Panc1 (cell line): ENCODE data around the gene SUPT3H.

ENCODE experiments used
- POLR2AphosphoS5 ChIP-seq: IDR thresholded peaks from 2 replicates; pipeline ENCODE4 v1.6.1; 2012; ENCODE audit warnings: mild to moderate bottlenecking, low read depth, low read length, moderate library complexity
- TCF7L2 ChIP-seq: IDR thresholded peaks from 2 replicates; pipeline ENCODE4 v1.6.1; 2011; ENCODE audit warnings: mild to moderate bottlenecking, low read depth, low read length, inconsistent platforms
- TF ChIP-seq, protein P1 (sequence below): fragments of 450-650 bp; IDR thresholded peaks from 2 replicates; pipeline ENCODE4 v1.5.1; 2017; ENCODE audit warnings: mild to moderate bottlenecking
- TF ChIP-seq, protein P2 (sequence below), 2 experiments: IDR thresholded peaks; 2 replicates each; pipeline ENCODE4 v1.6.1; 2011 to 2012; ENCODE audit warnings: low read depth in 2 of 2, control low read depth in 1 of 2, low read length in 1 of 2, mild to moderate bottlenecking in 1 of 2, moderate library complexity in 1 of 2; ENCODE audit not compliant: insufficient read depth in 1 of 2

GRCh38 chr6:44868910-44869309, 508.8 kb downstream of the SUPT3H start:
- TF ChIP-seq, protein P1, sequence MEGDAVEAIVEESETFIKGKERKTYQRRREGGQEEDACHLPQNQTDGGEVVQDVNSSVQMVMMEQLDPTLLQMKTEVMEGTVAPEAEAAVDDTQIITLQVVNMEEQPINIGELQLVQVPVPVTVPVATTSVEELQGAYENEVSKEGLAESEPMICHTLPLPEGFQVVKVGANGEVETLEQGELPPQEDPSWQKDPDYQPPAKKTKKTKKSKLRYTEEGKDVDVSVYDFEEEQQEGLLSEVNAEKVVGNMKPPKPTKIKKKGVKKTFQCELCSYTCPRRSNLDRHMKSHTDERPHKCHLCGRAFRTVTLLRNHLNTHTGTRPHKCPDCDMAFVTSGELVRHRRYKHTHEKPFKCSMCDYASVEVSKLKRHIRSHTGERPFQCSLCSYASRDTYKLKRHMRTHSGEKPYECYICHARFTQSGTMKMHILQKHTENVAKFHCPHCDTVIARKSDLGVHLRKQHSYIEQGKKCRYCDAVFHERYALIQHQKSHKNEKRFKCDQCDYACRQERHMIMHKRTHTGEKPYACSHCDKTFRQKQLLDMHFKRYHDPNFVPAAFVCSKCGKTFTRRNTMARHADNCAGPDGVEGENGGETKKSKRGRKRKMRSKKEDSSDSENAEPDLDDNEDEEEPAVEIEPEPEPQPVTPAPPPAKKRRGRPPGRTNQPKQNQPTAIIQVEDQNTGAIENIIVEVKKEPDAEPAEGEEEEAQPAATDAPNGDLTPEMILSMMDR, result no peak
- TF ChIP-seq, protein P2, sequence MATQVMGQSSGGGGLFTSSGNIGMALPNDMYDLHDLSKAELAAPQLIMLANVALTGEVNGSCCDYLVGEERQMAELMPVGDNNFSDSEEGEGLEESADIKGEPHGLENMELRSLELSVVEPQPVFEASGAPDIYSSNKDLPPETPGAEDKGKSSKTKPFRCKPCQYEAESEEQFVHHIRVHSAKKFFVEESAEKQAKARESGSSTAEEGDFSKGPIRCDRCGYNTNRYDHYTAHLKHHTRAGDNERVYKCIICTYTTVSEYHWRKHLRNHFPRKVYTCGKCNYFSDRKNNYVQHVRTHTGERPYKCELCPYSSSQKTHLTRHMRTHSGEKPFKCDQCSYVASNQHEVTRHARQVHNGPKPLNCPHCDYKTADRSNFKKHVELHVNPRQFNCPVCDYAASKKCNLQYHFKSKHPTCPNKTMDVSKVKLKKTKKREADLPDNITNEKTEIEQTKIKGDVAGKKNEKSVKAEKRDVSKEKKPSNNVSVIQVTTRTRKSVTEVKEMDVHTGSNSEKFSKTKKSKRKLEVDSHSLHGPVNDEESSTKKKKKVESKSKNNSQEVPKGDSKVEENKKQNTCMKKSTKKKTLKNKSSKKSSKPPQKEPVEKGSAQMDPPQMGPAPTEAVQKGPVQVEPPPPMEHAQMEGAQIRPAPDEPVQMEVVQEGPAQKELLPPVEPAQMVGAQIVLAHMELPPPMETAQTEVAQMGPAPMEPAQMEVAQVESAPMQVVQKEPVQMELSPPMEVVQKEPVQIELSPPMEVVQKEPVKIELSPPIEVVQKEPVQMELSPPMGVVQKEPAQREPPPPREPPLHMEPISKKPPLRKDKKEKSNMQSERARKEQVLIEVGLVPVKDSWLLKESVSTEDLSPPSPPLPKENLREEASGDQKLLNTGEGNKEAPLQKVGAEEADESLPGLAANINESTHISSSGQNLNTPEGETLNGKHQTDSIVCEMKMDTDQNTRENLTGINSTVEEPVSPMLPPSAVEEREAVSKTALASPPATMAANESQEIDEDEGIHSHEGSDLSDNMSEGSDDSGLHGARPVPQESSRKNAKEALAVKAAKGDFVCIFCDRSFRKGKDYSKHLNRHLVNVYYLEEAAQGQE (IDR thresholded peaks at IDR 0.05; ENCODE audit: insufficient read depth in 1 of 2, low read depth in 2 of 2, low read length in 1 of 2), result no peak
- TF ChIP-seq POLR2AphosphoS5 (no peak), TCF7L2 (no peak)
